ENCODE measurements around the gene RBSN.
"Not testable (repeated sequence)": the region's sequence is repeated elsewhere in the genome, so short reads cannot be mapped to it uniquely, and the experiment has no call there.

- TF ChIP-seq CTCF, POLR2A (IDR thresholded peaks at IDR 0.05): not testable (repeated sequence)
Measured at GRCh38 chr3:15126975-15127374, 28.0 kb upstream of the RBSN start.

Data from vagina (tissue), 2 donors.